ENCODE measurements around the gene SLC25A10. TPM values are rescaled to one million over a fixed set of nuclear protein-coding genes. Genes with fewer than 3 reads are reported as not detected.

The SLC25A10 gene
- total RNA-seq, 1 experiment from 2014 or later = 46.8 TPM

DNA sequence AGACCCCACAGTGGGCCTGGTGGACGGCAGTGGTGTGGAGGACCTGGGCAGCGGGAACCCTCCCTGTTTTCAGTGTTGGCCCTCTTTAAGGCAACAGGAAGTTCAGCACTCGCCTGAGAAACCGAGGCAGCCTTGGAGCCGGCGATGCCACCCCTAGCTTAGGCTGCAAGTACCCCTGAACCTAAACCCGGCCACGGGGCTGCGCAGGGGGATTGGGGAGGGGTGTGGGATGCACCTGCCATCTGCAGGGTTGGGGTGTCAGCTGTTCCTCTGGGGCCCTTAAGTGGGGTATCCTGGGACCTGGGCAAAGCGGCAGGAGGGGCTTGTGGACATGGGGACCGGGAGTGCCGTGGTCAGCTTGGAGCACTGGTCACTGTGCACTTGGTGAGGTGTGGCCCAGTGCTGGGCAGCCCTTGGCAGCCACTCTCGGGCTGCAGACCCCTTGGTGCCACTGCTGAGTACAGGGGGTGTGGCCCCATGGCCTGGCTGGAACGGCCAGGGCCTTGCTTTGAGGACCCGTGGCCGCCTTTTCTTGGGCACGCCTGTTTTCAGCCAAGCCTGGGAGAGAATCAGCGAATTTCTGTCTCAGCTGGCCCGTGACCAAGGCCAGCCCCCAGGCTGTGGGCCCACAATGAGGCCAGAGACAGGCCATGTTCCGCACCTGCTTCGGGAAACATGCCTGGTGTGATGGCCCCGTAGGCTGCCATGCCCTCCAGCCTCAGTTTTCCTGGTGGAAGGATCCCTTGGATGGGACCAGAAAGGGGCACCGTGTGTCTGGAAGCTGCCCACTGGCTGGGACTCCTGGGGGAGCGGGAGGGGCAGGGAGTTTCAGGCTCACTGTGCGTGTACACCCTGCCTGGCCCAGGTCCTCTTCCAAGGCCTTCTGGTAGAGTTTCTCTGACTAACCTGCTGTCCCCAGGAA is 4.1 kb upstream of the SLC25A10 start:
- TF ChIP-seq EZH2 (IDR thresholded peaks at IDR 0.05; ENCODE audit: borderline replicate concordance, low read depth, low read length, poor library complexity, severe bottlenecking) = no peak
- no peak for TF ChIP-seq CTCF (conservative IDR thresholded peaks at IDR 0.05; ENCODE audit: low read depth, low read length)
- no peaks in the 10 kb centered on the region for H3K27me3 ChIP-seq (replicated peaks; ENCODE audit: insufficient read depth, low read depth, low read length, poor library complexity)
- ChIA-PET CTCF (no interaction called here), POLR2A (ENCODE audit: low non-redundant PET) (no interaction called here)
- peak overlapping the region; percentile 23 for H3K27ac ChIP-seq (ENCODE audit: low read depth, low read length, poor library complexity, severe bottlenecking)
- H3K4me3 ChIP-seq (ENCODE audit: low read depth, low read length, poor library complexity, severe bottlenecking) = no peak overlapping the region
- DNase-seq (ENCODE audit: low spot score) = no peak
- BruUV-seq (replicated peaks) = no TSS peak
- H3K4me1 ChIP-seq (ENCODE audit: insufficient read depth, low read length, poor library complexity, severe bottlenecking) = peaks cover 25% of the 10 kb centered on the region
- H3K36me3 ChIP-seq (ENCODE audit: insufficient read depth, low read length, poor library complexity, severe bottlenecking) = peaks cover 42% of the 10 kb centered on the region
- no peaks in the 10 kb centered on the region for H3K9me3 ChIP-seq (ENCODE audit: low read depth, low read length, poor library complexity, severe bottlenecking)
- intact Hi-C loops (cut with micrococcal nuclease; ENCODE audit: unreplicated experiment) = no loop called here

- no peak for TF ChIP-seq CTCF (conservative IDR thresholded peaks at IDR 0.05; ENCODE audit: low read depth, low read length)
- no peak for TF ChIP-seq EZH2 (IDR thresholded peaks at IDR 0.05; ENCODE audit: borderline replicate concordance, low read depth, low read length, poor library complexity, severe bottlenecking)
- no TSS peak for BruUV-seq (replicated peaks)
- intact Hi-C loops (cut with micrococcal nuclease; ENCODE audit: unreplicated experiment) = no loop called here
- Histone ChIP-seq H3K4me3 (ENCODE audit: low read depth, low read length, poor library complexity, severe bottlenecking) (no peak overlapping the region), H3K9me3 (ENCODE audit: low read depth, low read length, poor library complexity, severe bottlenecking) (no peaks in the 10 kb centered on the region), H3K27me3 (replicated peaks; ENCODE audit: insufficient read depth, low read depth, low read length, poor library complexity) (no peaks in the 10 kb centered on the region), H3K4me1 (ENCODE audit: insufficient read depth, low read length, poor library complexity, severe bottlenecking) (peaks cover 25% of the 10 kb centered on the region), H3K36me3 (ENCODE audit: insufficient read depth, low read length, poor library complexity, severe bottlenecking) (peaks cover 46% of the 10 kb centered on the region), H3K27ac (ENCODE audit: low read depth, low read length, poor library complexity, severe bottlenecking) (peak overlapping the region; percentile 23)
- ChIA-PET CTCF (no interaction called here), POLR2A (ENCODE audit: low non-redundant PET) (interaction anchor here (0.6 kb wide), 1 partner anchor 34 kb away, joined by 3 read pairs; no protein-coding TSS in a partner anchor)
- DNase-seq (ENCODE audit: low spot score) = no peak
These were observed 3.3 kb upstream of the SLC25A10 start for GRCh38 chr17:81708739-81709185.

- Histone ChIP-seq H3K4me3 (ENCODE audit: low read depth, low read length, poor library complexity, severe bottlenecking) (no peak overlapping the region), H3K4me1 (ENCODE audit: insufficient read depth, low read length, poor library complexity, severe bottlenecking) (peaks cover 19% of the 10 kb centered on the region), H3K36me3 (ENCODE audit: insufficient read depth, low read length, poor library complexity, severe bottlenecking) (peaks cover 39% of the 10 kb centered on the region), H3K27ac (ENCODE audit: low read depth, low read length, poor library complexity, severe bottlenecking) (peak overlapping the region; percentile 16), H3K27me3 (replicated peaks; ENCODE audit: insufficient read depth, low read depth, low read length, poor library complexity) (no peaks in the 10 kb centered on the region), H3K9me3 (ENCODE audit: low read depth, low read length, poor library complexity, severe bottlenecking) (no peaks in the 10 kb centered on the region)
- BruUV-seq (replicated peaks) = no TSS peak
- CTCF ChIA-PET = no interaction called here
- POLR2A ChIA-PET (ENCODE audit: low non-redundant PET) = interaction anchor here (0.6 kb wide), 1 partner anchor 31 kb away, joined by 5 read pairs; no protein-coding TSS in a partner anchor
- DNase-seq (ENCODE audit: low spot score) = no peak
- TF ChIP-seq CTCF (conservative IDR thresholded peaks at IDR 0.05; ENCODE audit: low read depth, low read length) (no peak), EZH2 (IDR thresholded peaks at IDR 0.05; ENCODE audit: borderline replicate concordance, low read depth, low read length, poor library complexity, severe bottlenecking) (no peak)
- intact Hi-C loops (cut with micrococcal nuclease; ENCODE audit: unreplicated experiment) = no loop called here
These were observed 1.4 kb upstream of the SLC25A10 start for GRCh38 chr17:81710514-81711308.

Data from A673 (cell line).